D721Med (cell line): ENCODE data around the gene TMEM198.

Experiments used
- DNase-seq: peaks from one replicate; pipeline ENCODE4 v3.0.0; 2011; ENCODE audit warnings: low spot score; ENCODE audit not compliant: insufficient read length
- FAIRE-seq: peaks from 2 replicates; lab custom pipeline; 2011; peaks lifted over from hg19 to GRCh38; lab: Jason Lieb, UNC
- CTCF ChIP-seq: IDR thresholded peaks from 2 replicates; pipeline ENCODE4 v1.5.1; 2012; ENCODE audit warnings: mild to moderate bottlenecking, control low read depth; ENCODE audit not compliant: insufficient read depth; ENCODE audit errors: missing control alignments

TMEM198 gene

GRCh38 chr2:219597552-219598307 is 53.9 kb downstream of the TMEM198 start, which contains the start of gene STK11IP:
TSS of gene STK11IP (plus strand) at chr2:219597857. CDS start at chr2:219598120, 263 bp downstream.
- FAIRE-seq (no peak), DNase-seq (peak; percentile 93)
- TF ChIP-seq CTCF, result no peak

- no peak for TF ChIP-seq CTCF
- FAIRE-seq (no peak), DNase-seq (no peak)
Measured at GRCh38 chr2:219598308-219599078, 54.7 kb downstream of the TMEM198 start.
